NCI-H2227 (cell line): Measurements from ENCODE around the gene SIL1.

Source experiments
- DNase-seq: peaks from one replicate; lab custom pipeline; 2025; ENCODE audit not compliant: unreplicated experiment; lab: John Stamatoyannopoulos, UW

SIL1 gene

DNA sequence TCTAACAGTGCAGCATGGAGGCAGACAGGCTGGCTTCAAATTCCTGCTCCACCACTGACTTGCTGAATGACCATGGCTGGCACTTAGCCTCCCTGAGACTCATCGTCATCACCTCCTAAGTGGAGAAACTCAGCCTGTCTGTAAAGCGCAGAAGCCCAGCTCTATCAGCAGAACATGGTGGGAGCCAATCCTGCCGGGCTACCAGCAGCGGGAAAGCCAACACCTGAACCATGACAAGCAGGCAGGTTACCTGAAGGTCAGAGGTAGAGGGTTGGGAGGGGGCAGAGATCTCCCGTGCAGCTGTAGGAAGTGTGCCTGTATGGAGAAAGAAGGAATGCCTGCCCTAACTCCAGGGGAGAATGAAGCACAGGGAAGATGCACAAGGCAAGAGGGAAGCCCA lies 250.4 kb downstream of the SIL1 start:
- DNase-seq: no peak

DNA sequence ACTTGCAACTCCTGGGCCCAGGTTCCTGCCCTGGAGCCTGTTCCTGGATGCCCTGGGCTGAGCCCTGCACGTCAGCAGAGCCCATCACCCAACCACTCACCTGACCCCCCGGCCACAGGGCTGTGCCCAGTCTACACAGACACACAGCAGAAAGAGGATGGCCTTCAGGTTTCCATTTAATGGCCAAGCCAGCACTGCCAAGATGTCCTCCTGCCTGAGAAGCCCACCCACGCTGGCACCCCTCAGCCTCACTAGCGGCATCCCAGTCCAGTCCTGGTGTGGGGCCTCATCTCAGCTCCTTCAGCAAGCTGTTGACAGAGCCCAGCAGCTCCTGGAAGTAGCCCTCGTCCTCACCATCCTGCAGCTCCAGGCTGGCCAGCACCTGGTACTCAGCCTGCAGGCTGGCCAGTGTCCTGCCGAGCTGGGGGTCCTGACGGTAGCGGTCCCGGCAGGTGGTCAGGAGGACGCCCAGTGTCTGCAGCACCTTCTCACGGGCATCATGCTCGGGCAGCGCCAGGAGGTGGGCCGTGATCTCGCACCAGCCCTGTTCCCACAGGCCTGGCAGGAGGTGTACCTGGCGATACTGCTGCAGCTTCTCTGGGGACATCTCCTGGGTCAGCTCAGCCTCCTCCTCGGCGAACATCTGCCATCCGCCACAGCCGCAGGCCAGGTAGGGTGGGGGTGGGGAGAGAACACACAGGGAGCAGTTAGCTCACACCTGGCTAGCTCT lies 251.2 kb downstream of the SIL1 start:
- DNase-seq: no peak

GRCh38 chr5:138946241-138946623 lies 251.9 kb downstream of the SIL1 start:
- DNase-seq: peak; percentile 83

- peak; percentile 37 for DNase-seq
Measured at GRCh38 chr5:138945421-138946240, 252.5 kb downstream of the SIL1 start.

DNA sequence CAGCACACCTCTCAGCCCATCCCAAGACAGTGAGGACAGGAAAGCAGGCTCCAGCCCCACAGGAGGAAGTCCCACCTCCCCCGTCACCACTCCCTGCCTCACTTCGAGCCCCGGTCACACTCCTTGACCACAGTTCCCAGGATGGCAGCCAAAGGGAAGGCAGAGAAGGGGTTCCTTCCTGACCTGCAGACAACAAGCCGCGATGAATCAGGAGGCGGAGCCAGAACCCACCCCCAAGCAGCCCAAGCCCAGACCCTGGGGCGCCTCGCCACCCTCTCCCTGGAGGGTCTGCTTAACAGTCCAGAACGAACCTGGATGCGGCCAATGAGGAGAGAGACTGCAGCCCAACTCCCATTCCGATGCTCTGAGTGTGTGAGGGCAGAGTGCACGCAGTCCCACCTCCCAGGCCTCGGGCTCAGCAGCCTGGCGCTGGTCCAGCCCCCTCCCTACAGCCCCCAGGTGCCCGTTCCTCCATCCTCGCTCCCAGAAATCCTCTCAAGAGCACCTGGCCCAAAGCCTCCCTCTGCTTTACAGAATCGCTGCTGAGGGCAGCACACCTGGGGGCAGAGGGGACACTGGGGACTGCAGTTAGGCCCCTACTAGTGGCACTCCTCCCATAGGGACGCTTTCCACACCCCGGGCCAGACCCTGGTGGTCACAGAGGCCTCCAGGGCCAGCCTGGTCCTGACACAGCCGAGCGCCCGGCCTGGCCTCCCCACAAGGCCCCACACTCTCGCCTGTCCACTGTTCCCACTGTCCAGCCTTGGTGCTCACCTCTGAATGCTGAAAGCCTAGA lies 253.4 kb downstream of the SIL1 start:
- DNase-seq: no peak

GRCh38 chr5:138943599-138944173 lies 254.5 kb downstream of the SIL1 start:
- no peak for DNase-seq

DNA sequence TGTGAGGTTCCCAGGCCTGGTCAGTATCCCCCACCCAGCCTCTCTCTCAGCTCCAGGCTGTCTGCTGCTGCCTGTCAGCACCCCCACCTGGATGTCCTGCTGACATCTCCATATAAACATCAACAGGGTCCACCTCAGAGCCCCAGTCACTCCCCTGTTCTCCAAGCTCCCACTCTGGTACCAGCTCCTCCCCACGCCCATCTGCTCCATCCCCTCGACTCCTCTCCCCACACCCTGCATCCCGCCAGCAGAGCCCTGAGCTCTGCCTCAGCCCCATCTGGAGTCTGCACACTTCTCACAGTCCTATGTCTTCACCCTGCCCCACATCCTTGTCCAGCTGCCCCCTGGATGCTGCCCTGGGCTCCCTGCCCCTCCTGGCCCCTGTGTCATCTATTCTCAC lies 255.3 kb downstream of the SIL1 start:
- no peak for DNase-seq

DNA sequence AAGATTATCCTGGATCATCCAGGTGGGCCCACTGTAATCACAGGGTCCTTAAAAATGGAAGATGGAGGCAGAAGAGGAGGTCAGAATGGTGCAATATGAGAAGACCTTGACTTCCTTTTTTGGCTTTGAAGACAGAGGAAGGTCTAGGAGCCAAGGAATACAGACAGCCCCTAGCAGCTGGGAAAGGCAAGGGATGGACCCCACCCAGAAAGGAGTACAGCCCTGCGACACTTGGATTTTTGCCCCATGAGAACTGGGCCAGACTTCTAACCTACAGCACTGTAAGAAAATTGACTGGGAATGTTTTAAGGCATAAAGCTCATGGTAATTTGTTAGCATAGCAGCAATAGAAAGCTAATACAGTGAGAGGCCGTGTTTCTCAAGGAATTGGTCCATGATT lies 256.1 kb downstream of the SIL1 start:
- DNase-seq: no peak

- no peak for DNase-seq
Measured at GRCh38 chr5:138938526-138938925, 259.6 kb downstream of the SIL1 start.

DNA sequence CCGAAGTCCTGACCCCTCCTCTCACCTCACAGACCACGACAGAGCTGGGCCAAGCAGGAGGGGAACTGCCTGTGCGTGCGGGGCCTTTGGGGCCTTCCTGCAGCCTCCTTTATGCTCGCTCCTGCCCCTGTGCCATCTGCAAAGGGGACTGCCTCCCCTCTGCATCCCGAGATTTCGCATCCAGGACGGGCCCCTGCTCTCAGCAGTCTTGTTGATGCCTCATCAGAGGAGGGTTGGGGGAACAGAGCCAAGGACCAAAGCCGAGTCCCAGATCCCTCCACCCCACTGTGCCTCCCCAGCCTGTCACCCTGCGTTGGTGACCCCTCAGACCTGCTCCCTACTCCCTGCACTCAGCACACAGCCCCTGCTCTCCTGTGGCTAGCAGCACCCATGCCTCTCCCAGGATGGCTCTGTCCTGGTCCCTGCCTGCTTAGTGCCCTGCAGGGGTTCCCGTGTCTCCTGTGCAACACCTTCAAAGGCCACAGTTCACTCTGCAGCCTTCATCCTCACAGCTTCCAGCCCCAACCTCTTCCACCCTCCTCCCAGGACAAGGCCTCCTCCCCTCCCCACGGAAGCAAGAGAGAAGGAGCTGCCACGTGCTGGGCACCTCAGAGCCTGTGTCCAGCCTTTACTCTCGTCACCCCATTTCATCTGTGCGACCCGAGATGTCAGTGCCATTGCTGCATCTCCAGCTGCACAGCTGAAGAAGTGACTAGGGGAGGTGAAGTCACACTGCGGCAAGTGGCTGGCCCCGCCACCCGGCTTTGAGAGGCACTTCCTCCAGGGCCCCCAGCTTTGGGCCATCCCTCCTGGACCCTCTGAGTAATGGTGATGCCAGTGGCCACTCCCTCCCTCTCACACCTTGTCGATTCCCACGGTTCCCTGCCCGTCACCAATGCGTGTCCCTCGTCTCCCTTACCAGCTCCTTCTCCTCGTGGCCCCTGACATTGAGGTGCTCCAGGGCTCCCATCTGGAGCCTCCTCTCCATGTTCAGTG lies 260.5 kb downstream of the SIL1 start:
- DNase-seq: no peak

- DNase-seq: no peak
Measured at GRCh38 chr5:138936968-138937345, 261.2 kb downstream of the SIL1 start.

- DNase-seq: no peak
Measured at GRCh38 chr5:138936225-138936967, 261.8 kb downstream of the SIL1 start.

DNA sequence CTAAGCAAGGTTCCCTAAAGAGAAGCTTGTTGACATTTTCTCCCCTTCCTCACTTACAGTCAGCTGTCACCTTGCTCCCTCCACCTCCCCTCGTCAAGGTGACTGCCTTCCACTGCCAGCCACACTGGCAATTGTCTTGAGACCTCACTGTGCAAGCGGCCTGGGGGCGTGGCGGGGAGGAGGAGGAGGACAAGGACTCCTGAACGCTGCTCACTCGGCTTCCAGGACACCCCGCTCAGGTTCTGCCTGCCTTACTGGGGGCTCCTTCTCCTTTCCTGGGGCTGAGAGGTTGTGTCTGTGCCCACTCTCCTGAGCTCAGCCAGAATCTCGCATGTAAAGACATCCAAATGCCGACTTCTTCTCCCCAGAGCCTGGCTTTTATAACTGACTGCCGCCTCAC lies 262.7 kb downstream of the SIL1 start:
- peak; percentile 16 for DNase-seq

GRCh38 chr5:138934971-138935370 lies 263.2 kb downstream of the SIL1 start:
- DNase-seq: no peak

- no peak for DNase-seq
Measured at GRCh38 chr5:138933522-138934290, 264.5 kb downstream of the SIL1 start.

DNA sequence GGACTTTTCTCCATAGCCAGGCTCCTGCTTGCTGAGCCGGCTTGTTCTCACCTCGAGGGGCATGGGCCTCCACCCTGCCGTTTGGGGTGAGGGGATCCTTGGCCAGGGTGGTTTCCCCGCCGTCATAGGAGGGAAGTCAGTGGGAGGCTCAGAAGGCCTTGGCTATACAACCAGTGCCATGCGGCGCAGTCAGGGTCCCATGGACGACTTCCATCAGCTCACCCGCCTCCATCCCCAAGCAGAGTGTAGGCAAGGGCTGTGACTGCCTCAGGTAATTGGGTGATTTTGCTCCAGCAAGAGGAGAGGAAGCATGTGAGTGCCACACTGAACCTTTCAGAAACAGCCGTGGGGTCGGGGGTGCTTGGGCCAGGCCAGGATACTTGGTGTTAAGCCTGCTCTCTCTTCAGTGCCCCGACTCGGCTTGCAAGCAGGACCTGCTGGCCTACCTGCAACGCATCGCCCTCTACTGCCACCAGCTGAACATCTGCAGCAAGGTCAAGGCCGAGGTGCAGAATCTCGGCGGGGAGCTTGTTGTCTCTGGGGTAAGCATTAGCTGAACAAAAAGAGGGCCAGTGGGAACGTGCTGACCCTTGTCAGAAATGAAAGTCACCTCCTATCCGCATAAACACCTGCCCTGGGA lies 265.9 kb downstream of the SIL1 start:
- no peak for DNase-seq

- DNase-seq: no peak
Measured at GRCh38 chr5:138930371-138931097, 267.6 kb downstream of the SIL1 start.

DNA sequence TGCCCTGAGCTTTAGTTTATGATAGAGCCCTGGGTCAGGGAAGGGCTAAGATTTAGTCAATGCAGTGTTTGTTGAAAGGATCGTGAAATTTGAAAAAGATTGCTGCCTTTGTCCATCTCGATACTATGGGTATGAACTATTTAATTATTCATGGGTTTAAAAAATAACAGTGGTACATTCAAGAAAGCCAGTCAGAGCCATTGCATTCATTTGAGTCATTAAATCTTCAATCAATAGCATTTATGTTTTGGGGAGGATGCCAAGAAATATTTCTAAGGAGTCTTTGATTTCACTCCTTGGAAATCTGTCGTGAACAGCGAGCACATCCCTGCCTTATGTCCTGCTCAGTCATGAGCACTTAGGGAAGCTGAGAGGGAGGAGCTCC lies 268.6 kb downstream of the SIL1 start:
- DNase-seq: no peak
